ELR (cell line): Measurements from ENCODE around the gene AQP6.

ENCODE experiments used
- DNase-seq: peaks from one replicate; pipeline ENCODE4 v3.0.0-alpha.2; 2015; ENCODE audit warnings: low read depth

Gene AQP6

GRCh38 chr12:49955899-49956662, 16.7 kb upstream of the AQP6 start:
- DNase-seq = no peak

- DNase-seq = no peak
Measured at GRCh38 chr12:49956663-49957569, 15.8 kb upstream of the AQP6 start.

GRCh38 chr12:49957570-49957967, 15.2 kb upstream of the AQP6 start:
- no peak for DNase-seq

- peak; percentile 21 for DNase-seq
Measured at GRCh38 chr12:49959685-49960473, 12.9 kb upstream of the AQP6 start.

GRCh38 chr12:49960474-49961110, 12.2 kb upstream of the AQP6 start:
- DNase-seq = no peak

- DNase-seq = no peak
Measured at GRCh38 chr12:49961111-49961922, 11.4 kb upstream of the AQP6 start, which contains the start of gene AQP5. Gene AQP5, plus strand, starts transcription at chr12:49961872. Its CDS starts 146 bp downstream, at chr12:49962018.

- DNase-seq = no peak
Measured at GRCh38 chr12:49961993-49962764, 10.6 kb upstream of the AQP6 start.

- no peak for DNase-seq
Measured at GRCh38 chr12:49962861-49963765, 9.6 kb upstream of the AQP6 start.

GRCh38 chr12:49963976-49964815, 8.6 kb upstream of the AQP6 start:
- DNase-seq = no peak

GRCh38 chr12:49964849-49965624, 7.7 kb upstream of the AQP6 start:
- no peak for DNase-seq

GRCh38 chr12:49965836-49966235, 6.9 kb upstream of the AQP6 start:
- DNase-seq = no peak

GRCh38 chr12:49966511-49967041, 6.2 kb upstream of the AQP6 start:
- no peak for DNase-seq

- DNase-seq = peak; percentile 85
Measured at GRCh38 chr12:49967042-49967776, 5.5 kb upstream of the AQP6 start.

- no peak for DNase-seq
Measured at GRCh38 chr12:49967777-49968250, 4.9 kb upstream of the AQP6 start.

- DNase-seq = no peak
Measured at GRCh38 chr12:49968471-49968870, 4.3 kb upstream of the AQP6 start.

- DNase-seq = no peak
Measured at GRCh38 chr12:49969027-49969426, 3.7 kb upstream of the AQP6 start.
